HG03558 (cell line): ENCODE results near the gene TXN.
A peak's percentile ranks its signal among the peaks of the same experiment; 100 is the strongest.

Experiments used
- ATAC-seq: cut with Tn5 transposase; IDR thresholded peaks from one replicate; pipeline ENCODE4 v1.9.1; 2021; ENCODE audit warnings: moderate number of reproducible peaks; ENCODE audit not compliant: unreplicated experiment; ENCODE audit errors: extremely low read depth

Gene TXN

GRCh38 chr9:110256380-110257096 is at the start of gene TXN:
Gene TXN, minus strand, starts transcription at chr9:110256507. Its CDS starts 72 bp downstream, at chr9:110256435.
- peak; percentile 45 for ATAC-seq

- no peak for ATAC-seq
Observed at GRCh38 chr9:110303133-110303532, 46.8 kb upstream of the TXN start.

- ATAC-seq: no peak
Observed at GRCh38 chr9:110298043-110298605, 41.8 kb upstream of the TXN start.

- no peak for ATAC-seq
Observed at GRCh38 chr9:110293248-110293647, 36.9 kb upstream of the TXN start.

- ATAC-seq: no peak
Observed at GRCh38 chr9:110291921-110292557, 35.7 kb upstream of the TXN start.

GRCh38 chr9:110290001-110290400 is 33.7 kb upstream of the TXN start:
- ATAC-seq: no peak

- no peak for ATAC-seq
Observed at GRCh38 chr9:110288503-110288902, 32.2 kb upstream of the TXN start.

- ATAC-seq: no peak
Observed at GRCh38 chr9:110287289-110287680, 31.0 kb upstream of the TXN start.

GRCh38 chr9:110284211-110284844 is 28.0 kb upstream of the TXN start:
- no peak for ATAC-seq

GRCh38 chr9:110283751-110284150 is 27.4 kb upstream of the TXN start:
- no peak for ATAC-seq

- no peak for ATAC-seq
Observed at GRCh38 chr9:110282739-110283081, 26.4 kb upstream of the TXN start.

- ATAC-seq: no peak
Observed at GRCh38 chr9:110282018-110282738, 25.9 kb upstream of the TXN start.

GRCh38 chr9:110278080-110278707 is 21.9 kb upstream of the TXN start:
- no peak for ATAC-seq

GRCh38 chr9:110276781-110277180 is 20.5 kb upstream of the TXN start:
- no peak for ATAC-seq

GRCh38 chr9:110270211-110270995 is 14.1 kb upstream of the TXN start:
- ATAC-seq: no peak

GRCh38 chr9:110266795-110267194 is 10.5 kb upstream of the TXN start:
- no peak for ATAC-seq

GRCh38 chr9:110261632-110262031 is 5.3 kb upstream of the TXN start:
- ATAC-seq: no peak

- no peak for ATAC-seq
Observed at GRCh38 chr9:110260911-110261310, 4.6 kb upstream of the TXN start.

GRCh38 chr9:110259566-110259965 is 3.3 kb upstream of the TXN start:
- no peak for ATAC-seq
